Neuronal stem cell (in vitro differentiated cells): ENCODE data around the gene GLDC.

ENCODE experiments used
- DNase-seq: peaks from one replicate; pipeline ENCODE4 v3.0.0-alpha.2; 2013; ENCODE audit warnings: low spot score
- H2AFZ ChIP-seq: one replicate; pipeline ENCODE4 v1.6.1; 2013; ENCODE audit warnings: mild to moderate bottlenecking, low read length, inconsistent platforms
- H2AK5ac ChIP-seq: 2 replicates; pipeline ENCODE4 v1.6.1; 2013; ENCODE audit warnings: low read depth, mild to moderate bottlenecking, inconsistent platforms, low read length, moderate library complexity, mixed read lengths
- H2BK120ac ChIP-seq: 2 replicates; pipeline ENCODE4 v1.6.1; 2013; ENCODE audit warnings: low read depth, mild to moderate bottlenecking, inconsistent platforms, low read length, moderate library complexity, mixed read lengths
- H2BK12ac ChIP-seq: one replicate; pipeline ENCODE4 v1.6.1; 2013; ENCODE audit warnings: low read length, inconsistent platforms
- H2BK15ac ChIP-seq: 2 replicates; pipeline ENCODE4 v1.6.1; 2013; ENCODE audit warnings: mild to moderate bottlenecking, low read length, inconsistent platforms, mixed read lengths
- H2BK5ac ChIP-seq: one replicate; pipeline ENCODE4 v1.6.1; 2013; ENCODE audit warnings: inconsistent platforms, mild to moderate bottlenecking, low read length, moderate library complexity
- H3K14ac ChIP-seq: one replicate; pipeline ENCODE4 v1.6.1; 2013; ENCODE audit warnings: low read length, inconsistent platforms
- H3K18ac ChIP-seq: 2 replicates; pipeline ENCODE4 v1.6.1; 2013; ENCODE audit warnings: low read length, inconsistent platforms
- H3K23ac ChIP-seq: 2 replicates; pipeline ENCODE4 v1.6.1; 2013; ENCODE audit warnings: low read depth, mild to moderate bottlenecking, mixed read lengths, low read length, inconsistent platforms; ENCODE audit not compliant: poor library complexity
- H3K27ac ChIP-seq: replicated peaks from 3 replicates; pipeline ENCODE4 v1.5.1; 2013; ENCODE audit warnings: low read length, inconsistent platforms
- H3K27me3 ChIP-seq, 3 experiments: 2 replicates each; pipeline ENCODE4 v1.6.1; 2013; ENCODE audit warnings: low read length in 3 of 3, mild to moderate bottlenecking in 2 of 3, inconsistent platforms in 1 of 3, low read depth in 1 of 3, mixed read lengths in 1 of 3, moderate library complexity in 1 of 3; ENCODE audit not compliant: control insufficient read depth in 3 of 3, insufficient read depth in 3 of 3
- H3K36me3 ChIP-seq, 2 donors: replicated peaks in 1 of 2; 2 replicates each; pipeline ENCODE4 v1.6.1; 2013; ENCODE audit warnings: low read length in 2 of 2; ENCODE audit not compliant: control insufficient read depth in 2 of 2, insufficient read depth in 2 of 2
- H3K4ac ChIP-seq: 2 replicates; pipeline ENCODE4 v1.6.1; 2013; ENCODE audit warnings: inconsistent platforms, mild to moderate bottlenecking, low read length, moderate library complexity
- H3K4me1 ChIP-seq, 2 donors: 1 replicate in 1 of 2; 2 replicates in 1 of 2; pipeline ENCODE4 v1.6.1; 2013; ENCODE audit warnings: low read length in 2 of 2, low read depth in 1 of 2; ENCODE audit not compliant: control insufficient read depth in 2 of 2, insufficient read depth in 1 of 2
- H3K4me2 ChIP-seq: one replicate; pipeline ENCODE4 v1.6.1; 2013; ENCODE audit warnings: mild to moderate bottlenecking, low read length, inconsistent platforms; ENCODE audit not compliant: insufficient read depth, poor library complexity, severe bottlenecking
- H3K4me3 ChIP-seq, 2 donors: 2 replicates each; pipeline ENCODE4 v1.5.1; 2013; ENCODE audit warnings: low read length in 2 of 2, mild to moderate bottlenecking in 2 of 2, inconsistent platforms in 1 of 2, moderate library complexity in 1 of 2
- H3K79me1 ChIP-seq: one replicate; pipeline ENCODE4 v1.6.1; 2013; ENCODE audit warnings: low read depth, mild to moderate bottlenecking, inconsistent platforms, low read length, moderate library complexity
- H3K9ac ChIP-seq: one replicate; pipeline ENCODE4 v1.6.1; 2013; ENCODE audit warnings: mild to moderate bottlenecking, low read depth, low read length, inconsistent platforms; ENCODE audit not compliant: poor library complexity
- H3K9me3 ChIP-seq, 2 donors: replicated peaks in 1 of 2; 2 replicates each; pipeline versions ENCODE3 to v1.6.1; 2013; ENCODE audit warnings: low read length in 2 of 2, mild to moderate bottlenecking in 2 of 2, inconsistent platforms in 1 of 2, low read depth in 1 of 2, mixed read lengths in 1 of 2, moderate library complexity in 1 of 2; ENCODE audit not compliant: control insufficient read depth in 2 of 2, insufficient read depth in 1 of 2
- H4K8ac ChIP-seq: one replicate; pipeline ENCODE4 v1.6.1; 2013; ENCODE audit warnings: low read depth, mild to moderate bottlenecking, inconsistent platforms, low read length, moderate library complexity
- H4K91ac ChIP-seq: one replicate; pipeline ENCODE4 v1.6.1; 2013; ENCODE audit warnings: low read length, low read depth, mild to moderate bottlenecking, inconsistent platforms; ENCODE audit not compliant: poor library complexity
- WGBS, 2 donors: extraction: QIAGEN DNeasy Blood & Tissue Kit; methylation state at CpG; one replicate each; pipeline ENCODE4 v1.1.7; 2013; ENCODE audit warnings: missing lambda C conversion rate in 2 of 2, mixed read lengths in 1 of 2; ENCODE audit not compliant: insufficient read length in 2 of 2, insufficient replicate concordance in 1 of 2; ENCODE audit errors: extremely low coverage in 2 of 2; 5-methylcytosine and 5-hydroxymethylcytosine counted together

The GLDC gene

DNA sequence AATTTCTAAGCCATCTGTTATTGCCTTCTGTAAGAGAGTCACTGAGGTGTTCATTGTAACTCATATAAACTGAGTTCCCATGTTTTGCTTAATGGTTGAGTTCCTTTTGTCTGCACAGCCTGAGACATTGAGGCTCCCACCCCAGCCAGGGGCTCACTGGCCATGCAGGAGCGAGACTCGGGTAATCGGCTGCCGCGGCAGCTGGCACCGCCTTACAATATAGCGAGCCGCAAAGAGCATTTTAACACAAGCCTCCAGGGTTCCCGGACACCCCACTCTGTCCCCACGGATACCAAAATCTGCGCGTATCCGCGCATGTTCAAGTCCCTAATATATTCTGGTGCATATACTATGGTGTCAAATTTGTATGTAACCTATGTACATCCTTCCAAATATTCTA, 24.4 kb upstream of the GLDC start:
- H2BK12ac ChIP-seq = no peak overlapping the region
- no peak overlapping the region for H2BK15ac ChIP-seq
- no peak overlapping the region for H3K18ac ChIP-seq
- peaks cover 0 to 1% of the 10 kb centered on the region in 2 donors for H3K4me1 ChIP-seq
- no peak overlapping the region for H3K4me2 ChIP-seq
- no peak overlapping the region for H3K14ac ChIP-seq
- H3K36me3 ChIP-seq = peaks cover 0 to 7% of the 10 kb centered on the region in 2 donors
- no peaks in the 10 kb centered on the region for H3K9me3 ChIP-seq
- H3K9ac ChIP-seq = no peak overlapping the region
- no peak overlapping the region for H2BK5ac ChIP-seq
- DNase-seq = no peak
- H2BK120ac ChIP-seq = no peak overlapping the region
- H3K4me3 ChIP-seq = no peak overlapping the region
- no CpG with 5 or more reads among the region's 14 CpGs for WGBS, 2 donors
- H3K23ac ChIP-seq = no peak overlapping the region
- no peak overlapping the region for H3K4ac ChIP-seq
- H3K79me1 ChIP-seq = no peaks in the 10 kb centered on the region
- no peak overlapping the region for H4K8ac ChIP-seq
- H2AFZ ChIP-seq = no peak overlapping the region
- no peak overlapping the region for H3K27ac ChIP-seq
- H3K27me3 ChIP-seq = no peaks in the 10 kb centered on the region
- no peak overlapping the region for H2AK5ac ChIP-seq
- no peak overlapping the region for H4K91ac ChIP-seq

DNA sequence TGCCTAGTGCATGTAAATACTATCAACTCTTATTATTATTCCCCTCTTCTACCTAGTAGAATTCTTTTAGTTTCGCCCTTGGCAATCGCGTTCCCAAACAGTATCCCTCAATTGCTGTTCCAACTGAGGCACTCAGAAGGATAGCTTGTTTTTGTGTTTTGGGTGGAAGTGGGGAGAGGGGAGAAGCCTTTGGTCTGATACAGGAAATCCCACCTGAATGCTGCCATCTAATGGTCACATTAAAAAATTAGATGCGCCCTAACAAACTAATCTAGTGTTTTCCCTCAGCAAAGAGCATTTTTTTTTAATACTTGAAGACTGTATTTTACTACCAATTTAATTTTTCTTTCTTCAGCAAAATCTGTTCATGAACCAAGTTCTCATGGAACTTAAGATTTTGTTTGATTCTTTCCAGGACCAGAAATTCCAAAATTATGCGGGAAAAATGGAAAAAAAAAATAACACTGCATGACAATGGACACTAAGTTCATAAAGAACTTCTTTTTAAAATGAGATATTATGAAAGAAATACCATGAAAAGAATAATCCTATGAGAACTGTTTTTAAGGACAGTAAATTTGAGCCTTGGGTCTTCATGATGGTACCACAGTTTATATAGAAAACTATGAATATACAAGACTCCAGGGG, 22.2 kb upstream of the GLDC start:
- Histone ChIP-seq H3K4me3 (no peak overlapping the region), H3K9me3 (no peaks in the 10 kb centered on the region), H3K9ac (no peak overlapping the region), H2BK120ac (no peak overlapping the region), H3K27me3 (no peaks in the 10 kb centered on the region), H3K4me2 (no peak overlapping the region), H3K36me3 (peaks cover 0 to 7% of the 10 kb centered on the region in 2 donors), H3K14ac (no peak overlapping the region), H3K79me1 (no peaks in the 10 kb centered on the region), H3K4me1 (peaks cover 0 to 9% of the 10 kb centered on the region in 2 donors), H2BK5ac (no peak overlapping the region), H2AFZ (no peak overlapping the region), H3K4ac (no peak overlapping the region), H2AK5ac (no peak overlapping the region), H4K8ac (no peak overlapping the region), H2BK12ac (no peak overlapping the region), H3K18ac (no peak overlapping the region), H2BK15ac (no peak overlapping the region), H3K27ac (no peak overlapping the region), H4K91ac (no peak overlapping the region), H3K23ac (no peak overlapping the region)
- WGBS, 2 donors = no CpG with 5 or more reads among the region's 5 CpGs
- DNase-seq = no peak

GRCh38 chr9:6667080-6667479, 21.6 kb upstream of the GLDC start:
- H3K36me3 ChIP-seq = peaks cover 0 to 7% of the 10 kb centered on the region in 2 donors
- no peak overlapping the region for H2AFZ ChIP-seq
- no peak overlapping the region for H3K4me2 ChIP-seq

GRCh38 chr9:6665628-6666027, 20.1 kb upstream of the GLDC start:
- Histone ChIP-seq H2BK120ac (no peak overlapping the region), H3K14ac (no peak overlapping the region), H3K36me3 (peaks cover 0 to 7% of the 10 kb centered on the region in 2 donors), H2AFZ (no peak overlapping the region), H2AK5ac (no peak overlapping the region), H3K4ac (no peak overlapping the region), H2BK12ac (no peak overlapping the region), H3K18ac (no peak overlapping the region), H3K27ac (no peak overlapping the region), H2BK5ac (no peak overlapping the region), H3K4me3 (no peak overlapping the region), H3K23ac (no peak overlapping the region), H4K8ac (no peak overlapping the region), H3K9me3 (no peaks in the 10 kb centered on the region), H3K9ac (no peak overlapping the region), H3K4me1 (peaks cover 0 to 9% of the 10 kb centered on the region in 2 donors), H3K27me3 (no peaks in the 10 kb centered on the region), H3K79me1 (no peaks in the 10 kb centered on the region), H2BK15ac (no peak overlapping the region), H3K4me2 (no peak overlapping the region), H4K91ac (no peak overlapping the region)
- WGBS, 2 donors = no CpG with 5 or more reads among the region's 1 CpG
- DNase-seq = no peak

More at GRCh38 chr9:6667080-6667479, 21.6 kb upstream of the GLDC start:
- Histone ChIP-seq H4K91ac (no peak overlapping the region), H2BK15ac (no peak overlapping the region), H3K27me3 (no peaks in the 10 kb centered on the region), H3K4ac (no peak overlapping the region), H2AK5ac (no peak overlapping the region), H2BK120ac (no peak overlapping the region), H3K23ac (no peak overlapping the region), H3K4me3 (no peak overlapping the region), H3K9me3 (no peaks in the 10 kb centered on the region), H4K8ac (no peak overlapping the region), H3K27ac (no peak overlapping the region), H2BK12ac (no peak overlapping the region), H3K9ac (no peak overlapping the region), H3K79me1 (no peaks in the 10 kb centered on the region), H3K18ac (no peak overlapping the region), H3K14ac (no peak overlapping the region), H3K4me1 (peaks cover 0 to 9% of the 10 kb centered on the region in 2 donors), H2BK5ac (no peak overlapping the region)
- no CpG with 5 or more reads among the region's 6 CpGs for WGBS, 2 donors
- no peak for DNase-seq
